ENCODE results near the gene ZNF354B. TPM values are rescaled to one million over a fixed set of nuclear protein-coding genes. Genes with fewer than 3 reads are reported as not detected.

Gene ZNF354B
- polyA plus RNA-seq, 1 of the 3 experiments (the other 2 are of a cell fraction) = 7.1 TPM

DNA sequence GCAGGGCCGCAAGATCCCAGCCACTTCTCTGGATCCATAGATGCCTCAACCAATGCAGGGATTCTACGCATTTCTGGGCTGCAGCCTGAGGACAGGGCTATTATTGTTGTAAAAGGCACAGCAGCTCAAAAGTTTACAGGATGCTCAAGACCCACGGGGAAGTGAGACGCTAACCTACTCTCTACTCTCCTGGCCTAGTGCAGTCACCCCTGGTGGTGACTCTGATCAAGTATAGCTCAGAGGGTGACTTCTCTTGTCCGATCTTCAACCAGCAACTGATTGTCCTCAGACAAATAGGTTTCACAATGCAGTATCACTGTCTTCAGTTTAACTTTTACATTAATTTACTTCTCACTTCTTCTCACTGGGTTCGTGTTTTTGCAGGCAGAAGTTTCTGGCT lies 34.3 kb upstream of the ZNF354B start:
- H3K9ac ChIP-seq = no peak overlapping the region
- no peak overlapping the region for H3K4me2 ChIP-seq
- no peaks in the 10 kb centered on the region for H4K20me1 ChIP-seq (ENCODE audit: insufficient read depth)
- H3K9me2 ChIP-seq = no peaks in the 10 kb centered on the region
- DNase-seq = no peak
- ChIA-PET CTCF (no interaction called here), POLR2A (no interaction called here)
- no peaks in the 10 kb centered on the region for H3K79me2 ChIP-seq (ENCODE audit: insufficient read depth)
- 29% methylated on average over 4 of the region's 6 CpGs for WGBS (ENCODE audit: low lambda C conversion rate)
- H3F3A ChIP-seq (replicated peaks; ENCODE audit: insufficient read depth) = no peaks in the 10 kb centered on the region
- H3K4me1 ChIP-seq (ENCODE audit: control insufficient read depth in 1 of 2, insufficient read depth in 2 of 2, low read depth in 1 of 2, low read length in 1 of 2) = no peaks in the 10 kb centered on the region
- TF ChIP-seq, protein P1, sequence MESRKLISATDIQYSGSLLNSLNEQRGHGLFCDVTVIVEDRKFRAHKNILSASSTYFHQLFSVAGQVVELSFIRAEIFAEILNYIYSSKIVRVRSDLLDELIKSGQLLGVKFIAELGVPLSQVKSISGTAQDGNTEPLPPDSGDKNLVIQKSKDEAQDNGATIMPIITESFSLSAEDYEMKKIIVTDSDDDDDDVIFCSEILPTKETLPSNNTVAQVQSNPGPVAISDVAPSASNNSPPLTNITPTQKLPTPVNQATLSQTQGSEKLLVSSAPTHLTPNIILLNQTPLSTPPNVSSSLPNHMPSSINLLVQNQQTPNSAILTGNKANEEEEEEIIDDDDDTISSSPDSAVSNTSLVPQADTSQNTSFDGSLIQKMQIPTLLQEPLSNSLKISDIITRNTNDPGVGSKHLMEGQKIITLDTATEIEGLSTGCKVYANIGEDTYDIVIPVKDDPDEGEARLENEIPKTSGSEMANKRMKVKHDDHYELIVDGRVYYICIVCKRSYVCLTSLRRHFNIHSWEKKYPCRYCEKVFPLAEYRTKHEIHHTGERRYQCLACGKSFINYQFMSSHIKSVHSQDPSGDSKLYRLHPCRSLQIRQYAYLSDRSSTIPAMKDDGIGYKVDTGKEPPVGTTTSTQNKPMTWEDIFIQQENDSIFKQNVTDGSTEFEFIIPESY (IDR thresholded peaks at IDR 0.05; ENCODE audit: borderline replicate concordance, low read depth) = no peak
- TF ChIP-seq RFX5 (IDR thresholded peaks at IDR 0.05; ENCODE audit: low read length) = no peak
- TF ChIP-seq CHD2 (IDR thresholded peaks at IDR 0.05; ENCODE audit: low read length, partially characterized antibody) = no peak
- no peak for TF ChIP-seq MXI1 (IDR thresholded peaks at IDR 0.05; ENCODE audit: low read depth, low read length)
- no peak for TF ChIP-seq FOXJ3 (CRISPR knock-in tag; IDR thresholded peaks at IDR 0.05)
- TF ChIP-seq NFIC (IDR thresholded peaks at IDR 0.05; ENCODE audit: borderline replicate concordance) = no peak
- TF ChIP-seq RXRA (IDR thresholded peaks at IDR 0.05; ENCODE audit: borderline replicate concordance, low read depth) = no peak
- no peak for TF ChIP-seq GATA2 (CRISPR knock-in tag; IDR thresholded peaks at IDR 0.05)
- no peak for TF ChIP-seq RCOR1 (IDR thresholded peaks at IDR 0.05; ENCODE audit: low read length)
- no peak for TF ChIP-seq FOSL2 (IDR thresholded peaks at IDR 0.05; ENCODE audit: borderline replicate concordance, low read depth)
- no peak for TF ChIP-seq TAF1 (IDR thresholded peaks at IDR 0.05; ENCODE audit: borderline replicate concordance, low read depth, low read length)
- no peak for TF ChIP-seq RAD21 (IDR thresholded peaks at IDR 0.05; ENCODE audit: low read length)
- no peak for TF ChIP-seq MEF2A (IDR thresholded peaks at IDR 0.05; ENCODE audit: borderline replicate concordance, low read depth)
- TF ChIP-seq POLR2AphosphoS5 (IDR thresholded peaks at IDR 0.05; ENCODE audit: low read depth, low read length) = no peak
- H3K27me3 ChIP-seq (ENCODE audit: insufficient read depth) = no peaks in the 10 kb centered on the region
- no peak overlapping the region for H3K27ac ChIP-seq (ENCODE audit: low read depth in 2 of 2, low read length in 1 of 2)
- no peaks in the 10 kb centered on the region for H3K36me3 ChIP-seq (replicated peaks in 1 of 2; ENCODE audit: control insufficient read depth in 1 of 2, insufficient read depth in 2 of 2, low read length in 1 of 2)
- no peaks in the 10 kb centered on the region for H3K9me3 ChIP-seq
- no peak overlapping the region for H2AFZ ChIP-seq (ENCODE audit: low read depth)
- no peak overlapping the region for H3K4me3 ChIP-seq (ENCODE audit: low read depth in 2 of 2, low read length in 1 of 2)

GRCh38 chr5:178826216-178826615 lies 33.5 kb upstream of the ZNF354B start:
- Histone ChIP-seq H3K79me2 (ENCODE audit: insufficient read depth) (no peaks in the 10 kb centered on the region), H4K20me1 (ENCODE audit: insufficient read depth) (no peaks in the 10 kb centered on the region), H3K36me3 (replicated peaks in 1 of 2; ENCODE audit: control insufficient read depth in 1 of 2, insufficient read depth in 2 of 2, low read length in 1 of 2) (no peaks in the 10 kb centered on the region), H3F3A (replicated peaks; ENCODE audit: insufficient read depth) (no peaks in the 10 kb centered on the region), H3K27ac (ENCODE audit: low read depth in 2 of 2, low read length in 1 of 2) (no peak overlapping the region), H3K27me3 (ENCODE audit: insufficient read depth) (no peaks in the 10 kb centered on the region), H3K9ac (no peak overlapping the region), H3K4me3 (ENCODE audit: low read depth in 2 of 2, low read length in 1 of 2) (no peak overlapping the region), H3K4me1 (ENCODE audit: control insufficient read depth in 1 of 2, insufficient read depth in 2 of 2, low read depth in 1 of 2, low read length in 1 of 2) (no peaks in the 10 kb centered on the region), H2AFZ (ENCODE audit: low read depth) (no peak overlapping the region), H3K9me3 (no peaks in the 10 kb centered on the region), H3K9me2 (no peaks in the 10 kb centered on the region), H3K4me2 (no peak overlapping the region)
- ChIA-PET CTCF (no interaction called here), POLR2A (no interaction called here)
- no peak for DNase-seq
- WGBS (ENCODE audit: low lambda C conversion rate) = 16% methylated on average over 2 of the region's 2 CpGs
- TF ChIP-seq GATA2 (CRISPR knock-in tag; IDR thresholded peaks at IDR 0.05) (no peak), RFX5 (IDR thresholded peaks at IDR 0.05; ENCODE audit: low read length) (no peak), POLR2AphosphoS5 (IDR thresholded peaks at IDR 0.05; ENCODE audit: low read depth, low read length) (no peak), JUND (IDR thresholded peaks at IDR 0.05) (no peak), GABPA (IDR thresholded peaks at IDR 0.05; ENCODE audit: low read depth) (no peak), SMC3 (IDR thresholded peaks at IDR 0.05; ENCODE audit: low read depth, low read length) (no peak), RXRA (IDR thresholded peaks at IDR 0.05; ENCODE audit: borderline replicate concordance, low read depth) (no peak), ELF1 (IDR thresholded peaks at IDR 0.05) (no peak), USF1 (IDR thresholded peaks at IDR 0.05; ENCODE audit: borderline replicate concordance, low read depth) (no peak)
- TF ChIP-seq, protein P2, sequence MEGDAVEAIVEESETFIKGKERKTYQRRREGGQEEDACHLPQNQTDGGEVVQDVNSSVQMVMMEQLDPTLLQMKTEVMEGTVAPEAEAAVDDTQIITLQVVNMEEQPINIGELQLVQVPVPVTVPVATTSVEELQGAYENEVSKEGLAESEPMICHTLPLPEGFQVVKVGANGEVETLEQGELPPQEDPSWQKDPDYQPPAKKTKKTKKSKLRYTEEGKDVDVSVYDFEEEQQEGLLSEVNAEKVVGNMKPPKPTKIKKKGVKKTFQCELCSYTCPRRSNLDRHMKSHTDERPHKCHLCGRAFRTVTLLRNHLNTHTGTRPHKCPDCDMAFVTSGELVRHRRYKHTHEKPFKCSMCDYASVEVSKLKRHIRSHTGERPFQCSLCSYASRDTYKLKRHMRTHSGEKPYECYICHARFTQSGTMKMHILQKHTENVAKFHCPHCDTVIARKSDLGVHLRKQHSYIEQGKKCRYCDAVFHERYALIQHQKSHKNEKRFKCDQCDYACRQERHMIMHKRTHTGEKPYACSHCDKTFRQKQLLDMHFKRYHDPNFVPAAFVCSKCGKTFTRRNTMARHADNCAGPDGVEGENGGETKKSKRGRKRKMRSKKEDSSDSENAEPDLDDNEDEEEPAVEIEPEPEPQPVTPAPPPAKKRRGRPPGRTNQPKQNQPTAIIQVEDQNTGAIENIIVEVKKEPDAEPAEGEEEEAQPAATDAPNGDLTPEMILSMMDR (IDR thresholded peaks at IDR 0.05) = no peak
- TF ChIP-seq, protein P3, sequence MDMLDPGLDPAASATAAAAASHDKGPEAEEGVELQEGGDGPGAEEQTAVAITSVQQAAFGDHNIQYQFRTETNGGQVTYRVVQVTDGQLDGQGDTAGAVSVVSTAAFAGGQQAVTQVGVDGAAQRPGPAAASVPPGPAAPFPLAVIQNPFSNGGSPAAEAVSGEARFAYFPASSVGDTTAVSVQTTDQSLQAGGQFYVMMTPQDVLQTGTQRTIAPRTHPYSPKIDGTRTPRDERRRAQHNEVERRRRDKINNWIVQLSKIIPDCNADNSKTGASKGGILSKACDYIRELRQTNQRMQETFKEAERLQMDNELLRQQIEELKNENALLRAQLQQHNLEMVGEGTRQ (IDR thresholded peaks at IDR 0.05; ENCODE audit: borderline replicate concordance, low read depth, low read length) = no peak
- TF ChIP-seq, protein P4, sequence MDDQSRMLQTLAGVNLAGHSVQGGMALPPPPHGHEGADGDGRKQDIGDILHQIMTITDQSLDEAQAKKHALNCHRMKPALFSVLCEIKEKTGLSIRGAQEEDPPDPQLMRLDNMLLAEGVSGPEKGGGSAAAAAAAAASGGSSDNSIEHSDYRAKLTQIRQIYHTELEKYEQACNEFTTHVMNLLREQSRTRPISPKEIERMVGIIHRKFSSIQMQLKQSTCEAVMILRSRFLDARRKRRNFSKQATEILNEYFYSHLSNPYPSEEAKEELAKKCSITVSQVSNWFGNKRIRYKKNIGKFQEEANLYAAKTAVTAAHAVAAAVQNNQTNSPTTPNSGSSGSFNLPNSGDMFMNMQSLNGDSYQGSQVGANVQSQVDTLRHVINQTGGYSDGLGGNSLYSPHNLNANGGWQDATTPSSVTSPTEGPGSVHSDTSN (IDR thresholded peaks at IDR 0.05) = no peak
- TF ChIP-seq, protein P5, sequence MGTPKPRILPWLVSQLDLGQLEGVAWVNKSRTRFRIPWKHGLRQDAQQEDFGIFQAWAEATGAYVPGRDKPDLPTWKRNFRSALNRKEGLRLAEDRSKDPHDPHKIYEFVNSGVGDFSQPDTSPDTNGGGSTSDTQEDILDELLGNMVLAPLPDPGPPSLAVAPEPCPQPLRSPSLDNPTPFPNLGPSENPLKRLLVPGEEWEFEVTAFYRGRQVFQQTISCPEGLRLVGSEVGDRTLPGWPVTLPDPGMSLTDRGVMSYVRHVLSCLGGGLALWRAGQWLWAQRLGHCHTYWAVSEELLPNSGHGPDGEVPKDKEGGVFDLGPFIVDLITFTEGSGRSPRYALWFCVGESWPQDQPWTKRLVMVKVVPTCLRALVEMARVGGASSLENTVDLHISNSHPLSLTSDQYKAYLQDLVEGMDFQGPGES (IDR thresholded peaks at IDR 0.05; ENCODE audit: low read depth, low read length) = no peak

Data from SK-N-SH (cell line).